OCI-LY7 (cell line): ENCODE measurements around the gene PAGR1.
"Not testable (repeated sequence)": the region's sequence is repeated elsewhere in the genome, so short reads cannot be mapped to it uniquely, and the experiment has no call there.

Experiments used
- CTCF ChIP-seq: fragments of 200-600 bp; sonication (generic); conservative IDR thresholded peaks from 2 replicates; pipeline ENCODE4 v1.5.1; 2014; ENCODE audit warnings: mild to moderate bottlenecking, antibody characterized with exemption, low read length, moderate library complexity, mixed read lengths
- EZH2phosphoT487 ChIP-seq: fragments of 200-600 bp; sonication (generic); IDR thresholded peaks from 2 replicates; pipeline ENCODE4 v1.6.1; 2018; ENCODE audit warnings: low read depth, borderline replicate concordance, mild to moderate bottlenecking, mixed run types, antibody characterized with exemption, low read length, moderate library complexity, mixed read lengths

DNA sequence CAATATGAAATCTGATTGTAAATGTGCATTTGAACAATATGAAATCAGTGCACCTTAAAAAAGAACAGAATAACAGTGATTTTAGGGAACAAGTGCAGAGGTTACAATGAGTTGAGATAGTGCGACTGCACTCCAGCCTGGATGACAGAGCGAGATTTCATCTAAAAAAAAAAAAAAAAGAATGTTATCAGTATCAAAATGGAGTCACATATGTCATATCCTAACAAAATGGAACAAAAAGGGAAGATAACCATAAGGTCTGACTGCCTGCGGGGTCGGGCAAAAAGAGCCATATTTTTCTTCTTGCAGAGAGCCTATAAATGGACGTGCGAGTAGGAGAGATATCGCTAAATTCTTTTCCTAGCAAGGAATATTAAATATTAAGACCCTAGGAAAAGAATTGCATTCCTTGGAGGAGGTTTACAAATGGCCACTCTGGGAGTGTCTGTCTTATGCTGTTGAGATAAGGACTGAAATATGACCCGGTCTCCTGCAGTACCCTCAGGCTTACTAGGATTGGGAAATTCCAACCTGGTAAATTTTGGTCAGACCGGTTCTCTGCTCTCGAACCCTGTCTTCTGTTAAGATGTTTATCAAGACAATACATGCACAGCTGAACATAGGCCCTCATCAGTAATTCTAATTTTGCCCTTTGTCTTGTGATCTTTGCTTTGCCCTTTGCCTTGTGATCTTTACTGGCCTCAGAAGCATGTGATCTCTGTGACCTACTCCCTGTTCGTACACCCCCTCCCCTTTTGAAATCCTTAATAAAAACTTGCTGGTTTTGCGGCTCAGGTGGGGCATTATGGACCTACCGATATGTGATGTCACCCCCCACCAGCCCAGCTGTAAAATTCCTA is 32.6 kb upstream of the PAGR1 start:
- TF ChIP-seq CTCF, EZH2phosphoT487: not testable (repeated sequence)
